HG02763 (cell line): ENCODE data around the gene RARB.

Experiments used
- ATAC-seq: cut with Tn5 transposase; IDR thresholded peaks from one replicate; pipeline ENCODE4 v1.9.1; 2021; ENCODE audit warnings: mild to moderate bottlenecking, moderate library complexity; ENCODE audit not compliant: unreplicated experiment

RARB gene

GRCh38 chr3:25421747-25422146 is 6.3 kb upstream of the RARB start:
- ATAC-seq, result no peak

GRCh38 chr3:25423780-25424588 is 4.1 kb upstream of the RARB start:
- ATAC-seq, result no peak

- ATAC-seq, result no peak
Observed at GRCh38 chr3:25424614-25425013, 3.4 kb upstream of the RARB start.

- ATAC-seq, result no peak
Observed at GRCh38 chr3:25426408-25426807, 1.7 kb upstream of the RARB start.

GRCh38 chr3:25427155-25427554 is 908 bp upstream of the RARB start:
- no peak for ATAC-seq

GRCh38 chr3:25427563-25427941 is 511 bp upstream of the RARB start:
- ATAC-seq, result no peak

GRCh38 chr3:25428789-25429335 is 799 bp downstream of the RARB start:
- no peak for ATAC-seq

GRCh38 chr3:25429361-25430286 is 1.6 kb downstream of the RARB start:
- ATAC-seq, result no peak

GRCh38 chr3:25430287-25430934 is 2.3 kb downstream of the RARB start:
- ATAC-seq, result no peak

GRCh38 chr3:25430935-25431770 is 3.1 kb downstream of the RARB start:
- no peak for ATAC-seq

GRCh38 chr3:25432176-25432720 is 4.2 kb downstream of the RARB start:
- ATAC-seq, result no peak

GRCh38 chr3:25433106-25433505 is 5.0 kb downstream of the RARB start:
- no peak for ATAC-seq

GRCh38 chr3:25433868-25434267 is 5.8 kb downstream of the RARB start:
- no peak for ATAC-seq

- no peak for ATAC-seq
Observed at GRCh38 chr3:25437953-25438352, 9.9 kb downstream of the RARB start.

- no peak for ATAC-seq
Observed at GRCh38 chr3:25438791-25439555, 10.9 kb downstream of the RARB start.

- ATAC-seq, result no peak
Observed at GRCh38 chr3:25441234-25441856, 13.3 kb downstream of the RARB start.

GRCh38 chr3:25442486-25442885 is 14.4 kb downstream of the RARB start:
- ATAC-seq, result no peak

- no peak for ATAC-seq
Observed at GRCh38 chr3:25444273-25444672, 16.2 kb downstream of the RARB start.

GRCh38 chr3:25445731-25446130 is 17.7 kb downstream of the RARB start:
- no peak for ATAC-seq
